ENCODE measurements around the gene WNT6.

The WNT6 gene

DNA sequence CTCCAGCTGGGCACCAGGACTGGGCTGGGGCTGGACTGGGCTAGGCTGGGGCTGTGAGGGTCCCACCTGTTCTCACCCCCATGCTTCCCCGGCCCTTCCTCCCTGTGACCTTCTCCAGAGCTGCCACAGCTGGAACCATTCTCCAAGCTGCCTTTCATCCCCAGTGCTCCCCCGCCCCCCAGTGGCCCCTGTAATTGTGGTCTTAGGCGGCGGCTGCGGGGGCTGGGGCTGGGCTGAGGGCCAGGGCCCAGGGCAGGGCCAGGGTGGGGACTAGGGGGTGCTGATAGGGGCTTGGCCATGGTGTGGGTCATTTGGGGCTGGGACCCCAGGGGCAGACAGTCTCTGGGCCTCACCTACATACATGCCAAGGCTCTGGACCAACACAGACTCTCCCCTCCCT is 18.3 kb downstream of the WNT6 start:
- no peak for DNase-seq (ENCODE audit: low spot score)

- no peak for DNase-seq (ENCODE audit: low spot score)
These were observed 18.9 kb downstream of the WNT6 start for GRCh38 chr2:218878486-218878885.

GRCh38 chr2:218878926-218879761 is 19.5 kb downstream of the WNT6 start:
- DNase-seq (ENCODE audit: low spot score): no peak

GRCh38 chr2:218879776-218880101 is 20.1 kb downstream of the WNT6 start:
- DNase-seq (ENCODE audit: low spot score): no peak

DNA sequence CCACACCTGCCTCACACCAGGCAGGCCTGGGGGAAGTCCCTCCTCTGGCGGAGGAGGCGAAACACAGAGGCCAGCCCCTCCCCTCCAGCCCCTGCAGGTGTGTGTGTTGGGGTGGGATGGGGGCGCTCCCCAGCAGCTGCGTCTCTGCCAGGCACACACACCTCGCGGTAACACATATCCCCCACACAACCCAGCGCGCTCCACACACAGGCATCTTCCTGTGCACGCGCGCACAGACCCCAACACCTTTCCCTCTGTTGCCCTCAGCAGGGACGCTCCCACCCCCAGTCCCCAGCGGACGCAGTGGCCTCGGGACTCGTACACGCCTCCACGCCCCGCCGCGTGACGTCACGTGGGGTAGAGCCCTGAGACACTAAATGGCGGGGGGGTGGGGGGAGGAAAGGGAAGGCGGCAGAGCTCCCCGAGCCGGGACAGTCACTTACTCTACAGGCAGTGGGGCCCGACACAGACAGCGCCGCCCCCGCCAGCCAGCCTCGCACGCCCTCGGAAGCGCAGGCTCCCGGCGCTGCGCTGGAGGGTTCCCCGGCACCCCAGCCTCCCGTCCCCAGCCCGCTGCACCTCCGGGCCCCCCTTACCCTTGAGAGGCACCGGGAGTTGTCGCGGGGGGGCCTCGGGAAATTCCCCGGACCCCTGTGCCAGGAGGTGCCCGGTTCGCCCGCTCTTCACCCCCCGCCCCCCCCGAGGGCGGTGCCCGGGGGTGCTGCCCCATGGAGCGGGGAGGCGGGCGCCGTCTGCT is 20.7 kb downstream of the WNT6 start, which contains the start of gene WNT10A:
TSS of gene WNT10A (plus strand) at position 751 of the 757 bp plus-strand sequence. CDS start 144 bp downstream, outside the sequence.
- DNase-seq (ENCODE audit: low spot score): peak; percentile 90

- no peak for DNase-seq (ENCODE audit: low spot score)
These were observed 21.4 kb downstream of the WNT6 start for GRCh38 chr2:218880859-218881594.

- DNase-seq (ENCODE audit: low spot score): no peak
These were observed 22.3 kb downstream of the WNT6 start for GRCh38 chr2:218881744-218882460.

- DNase-seq (ENCODE audit: low spot score): no peak
These were observed 22.8 kb downstream of the WNT6 start for GRCh38 chr2:218882461-218882816.

GRCh38 chr2:218882866-218883366 is 23.3 kb downstream of the WNT6 start:
- DNase-seq (ENCODE audit: low spot score): no peak

DNA sequence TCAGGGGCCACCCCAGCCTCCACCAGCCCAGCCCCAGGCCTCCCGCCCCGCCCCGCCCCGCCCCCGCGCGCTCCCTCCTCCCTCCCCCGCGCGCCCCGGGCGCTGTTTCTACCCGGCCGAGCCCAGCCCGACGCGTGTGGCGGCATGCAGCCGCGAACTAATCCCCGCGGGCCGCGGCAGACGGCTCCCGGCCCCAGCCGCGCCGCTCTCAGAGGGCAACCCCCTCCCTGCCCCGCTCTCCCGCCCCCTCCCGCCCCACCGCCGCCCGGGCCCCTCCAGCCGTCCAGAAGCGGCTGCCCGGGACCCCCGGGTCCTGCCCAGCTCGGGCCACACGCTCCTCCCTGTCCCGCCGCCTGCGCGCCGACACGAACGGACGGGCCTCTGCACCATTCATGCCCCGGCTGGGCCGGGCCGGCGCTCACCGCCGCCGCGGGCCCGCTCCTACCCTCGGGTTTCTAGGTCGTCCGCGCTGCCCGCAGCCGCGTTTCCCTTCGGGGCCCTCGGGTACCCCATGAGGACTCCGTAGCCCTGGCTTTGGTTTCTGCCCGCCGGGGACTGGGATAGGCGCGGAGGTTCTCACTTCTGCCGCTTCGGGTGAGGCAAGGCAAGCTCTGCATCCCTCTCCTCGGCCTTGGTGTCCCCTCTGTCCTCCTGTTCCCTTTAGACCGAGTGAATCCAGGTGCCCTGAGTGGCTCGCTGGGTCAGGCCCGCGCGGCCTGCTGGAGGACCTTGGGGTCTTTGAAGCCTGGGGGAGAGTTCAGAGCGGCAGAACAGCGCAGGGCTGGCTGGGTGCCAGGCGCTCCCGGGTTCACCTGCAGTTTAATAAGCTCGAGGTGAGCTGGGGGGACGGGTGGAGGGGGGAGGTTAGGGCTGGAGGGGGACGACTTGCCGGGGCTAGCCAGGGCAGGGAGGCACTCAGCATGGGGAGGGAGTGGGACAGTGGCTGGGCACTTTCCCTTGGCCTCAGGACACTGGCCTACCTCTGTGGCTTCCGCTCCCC is 24.2 kb downstream of the WNT6 start:
- peak; percentile 38 for DNase-seq (ENCODE audit: low spot score)

DNA sequence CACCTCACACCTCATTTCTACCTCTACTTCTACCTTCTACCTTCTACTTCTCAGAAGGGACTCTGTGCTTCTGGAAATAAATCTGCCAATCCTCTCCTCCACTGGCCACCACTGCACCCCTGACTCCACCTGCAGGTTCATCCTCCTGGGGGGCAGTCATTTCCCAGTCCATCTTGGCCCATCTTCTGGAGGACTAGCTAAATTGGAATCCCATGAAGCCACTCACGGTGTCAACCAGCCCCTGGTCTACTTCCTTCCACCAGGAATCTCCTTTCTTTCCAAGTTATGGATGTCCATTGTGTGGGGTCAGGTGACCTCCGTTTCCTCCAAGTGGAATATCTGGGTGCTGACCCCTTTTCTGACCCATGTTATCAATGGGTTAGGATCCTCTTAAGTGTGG is 24.9 kb downstream of the WNT6 start:
- no peak for DNase-seq (ENCODE audit: low spot score)

- DNase-seq (ENCODE audit: low spot score): no peak
These were observed 26.7 kb downstream of the WNT6 start for GRCh38 chr2:218885981-218886947.

DNA sequence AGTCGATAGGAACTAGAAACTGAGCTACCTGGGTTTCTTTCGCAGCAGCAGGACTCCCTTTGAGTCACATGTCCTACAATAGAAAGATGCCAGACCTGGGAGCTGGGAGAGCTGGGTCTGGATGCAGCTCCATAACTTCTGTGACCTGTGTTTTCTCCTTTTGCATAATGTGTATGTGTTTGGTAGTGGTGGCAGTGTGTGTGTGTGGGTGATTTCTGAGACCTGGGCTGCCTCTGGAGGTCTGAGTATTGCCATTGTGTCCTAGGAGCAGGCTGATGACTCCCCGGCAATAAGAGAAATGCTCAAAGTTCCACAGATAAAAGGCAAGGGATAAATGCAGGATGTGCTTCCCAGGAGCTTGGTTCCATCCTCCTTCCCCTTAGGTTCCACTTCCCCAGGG is 27.5 kb downstream of the WNT6 start:
- DNase-seq (ENCODE audit: low spot score): no peak

DNA sequence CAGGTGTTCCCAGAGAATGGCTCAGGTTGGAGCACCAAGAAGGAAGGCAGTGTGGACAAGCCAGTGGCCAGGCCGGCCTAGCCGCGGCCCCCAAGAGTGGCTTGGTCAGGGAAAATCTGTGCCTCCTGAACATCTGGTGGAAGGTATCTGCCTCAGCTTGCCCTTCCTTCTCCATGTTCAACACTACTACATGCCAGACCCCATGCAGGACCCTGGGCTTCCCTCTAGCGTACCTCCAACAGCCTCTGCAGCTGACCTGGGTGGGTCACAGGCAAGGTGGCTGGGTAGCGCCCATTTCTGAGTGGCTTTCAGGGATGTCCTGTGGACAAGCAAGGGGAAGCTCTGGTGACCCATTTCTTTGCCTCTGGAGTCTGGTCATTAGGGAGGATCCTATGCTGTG is 28.7 kb downstream of the WNT6 start:
- DNase-seq (ENCODE audit: low spot score): no peak

- no peak for DNase-seq (ENCODE audit: low spot score)
These were observed 30.3 kb downstream of the WNT6 start for GRCh38 chr2:218889937-218890336.

GRCh38 chr2:218890369-218890768 is 30.8 kb downstream of the WNT6 start:
- DNase-seq (ENCODE audit: low spot score): no peak

DNA sequence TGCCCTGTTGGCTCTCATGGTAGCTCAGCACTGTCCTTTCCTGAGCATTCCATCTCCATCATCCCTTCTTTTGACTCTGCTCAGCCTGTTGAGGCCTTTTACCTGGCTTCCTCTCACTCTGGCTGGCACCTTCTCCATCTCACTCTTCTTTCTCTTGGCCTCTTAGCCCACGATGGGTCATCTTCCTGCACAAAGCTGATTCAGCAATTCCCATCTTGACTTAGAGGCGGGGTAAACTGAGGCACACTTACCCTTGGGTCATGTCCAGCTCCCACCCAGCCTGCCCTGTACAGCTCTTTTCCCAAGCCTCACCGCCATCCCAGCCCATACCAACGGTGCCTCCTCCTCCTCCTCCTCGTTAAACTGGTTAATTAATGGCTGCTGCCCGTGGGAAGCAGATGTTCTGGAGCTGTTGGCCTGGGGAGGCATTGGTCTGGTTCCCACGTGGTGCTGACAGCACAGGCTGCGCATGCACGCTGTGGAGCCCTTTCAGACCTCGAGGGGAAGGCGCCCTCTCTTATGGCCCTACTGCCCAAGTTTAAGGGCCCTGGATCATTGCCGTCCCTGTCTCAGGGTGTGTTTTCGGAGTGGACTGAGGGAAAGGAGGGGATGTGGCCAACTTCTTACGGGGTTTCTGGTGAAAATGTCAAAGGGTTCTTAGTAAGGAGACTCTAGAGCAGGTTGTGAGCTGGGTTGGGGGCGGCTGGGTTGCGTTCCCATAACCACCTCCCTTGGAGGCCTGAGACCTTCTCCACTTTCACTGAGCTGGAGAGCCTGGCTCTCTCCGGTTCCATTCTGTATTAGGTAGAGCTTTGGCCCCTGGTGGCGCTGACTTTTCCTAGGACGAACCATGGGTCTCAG is 31.9 kb downstream of the WNT6 start:
- no peak for DNase-seq (ENCODE audit: low spot score)

DNA sequence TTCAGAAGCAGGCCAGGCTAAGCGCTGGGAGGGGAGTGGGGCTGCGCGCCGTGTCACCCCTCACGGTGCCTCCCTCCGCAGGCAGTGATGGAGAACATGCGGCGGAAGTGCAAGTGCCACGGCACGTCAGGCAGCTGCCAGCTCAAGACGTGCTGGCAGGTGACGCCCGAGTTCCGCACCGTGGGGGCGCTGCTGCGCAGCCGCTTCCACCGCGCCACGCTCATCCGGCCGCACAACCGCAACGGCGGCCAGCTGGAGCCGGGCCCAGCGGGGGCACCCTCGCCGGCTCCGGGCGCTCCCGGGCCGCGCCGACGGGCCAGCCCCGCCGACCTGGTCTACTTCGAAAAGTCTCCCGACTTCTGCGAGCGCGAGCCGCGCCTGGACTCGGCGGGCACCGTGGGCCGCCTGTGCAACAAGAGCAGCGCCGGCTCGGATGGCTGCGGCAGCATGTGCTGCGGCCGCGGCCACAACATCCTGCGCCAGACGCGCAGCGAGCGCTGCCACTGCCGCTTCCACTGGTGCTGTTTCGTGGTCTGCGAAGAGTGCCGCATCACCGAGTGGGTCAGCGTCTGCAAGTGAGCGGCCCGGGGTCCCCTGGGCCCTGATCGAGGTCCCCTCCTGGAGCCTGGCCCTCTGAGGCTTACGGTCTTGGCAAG is 33.2 kb downstream of the WNT6 start:
- DNase-seq (ENCODE audit: low spot score): peak; percentile 85
